Stimulated activated CD4-positive, alpha-beta T cell treated with anti-CD3 and anti-CD28 coated beads, TNF-alpha, amount 100 ng/mL, for 4 hours (primary cell): ENCODE data around the gene IL6R.

ENCODE experiments used
- DNase-seq, 3 experiments: peaks; one replicate each; pipeline ENCODE4 v3.0.0-alpha.2; 2020; ENCODE audit warnings: low read depth in 3 of 3

Gene IL6R

GRCh38 chr1:154425172-154425571, 20.0 kb downstream of the IL6R start:
- DNase-seq, result no peak

- DNase-seq, result no peak
Measured at GRCh38 chr1:154427173-154428139, 22.3 kb downstream of the IL6R start.

GRCh38 chr1:154429118-154429517, 24.0 kb downstream of the IL6R start:
- DNase-seq, result no peak

- no peak for DNase-seq
Measured at GRCh38 chr1:154429841-154430611, 24.9 kb downstream of the IL6R start.

GRCh38 chr1:154430903-154431302, 25.8 kb downstream of the IL6R start:
- no peak for DNase-seq

- DNase-seq, result no peak
Measured at GRCh38 chr1:154431586-154432373, 26.6 kb downstream of the IL6R start.

- DNase-seq, result peak in 2 of 3 experiments; percentile 34 to 47
Measured at GRCh38 chr1:154433161-154433764, 28.1 kb downstream of the IL6R start.

GRCh38 chr1:154434346-154435085, 29.4 kb downstream of the IL6R start:
- no peak for DNase-seq

- DNase-seq, result no peak
Measured at GRCh38 chr1:154435599-154436200, 30.6 kb downstream of the IL6R start.

GRCh38 chr1:154436433-154436832, 31.3 kb downstream of the IL6R start:
- DNase-seq, result no peak

GRCh38 chr1:154440036-154440804, 35.1 kb downstream of the IL6R start:
- DNase-seq, result no peak

GRCh38 chr1:154441241-154441888, 36.2 kb downstream of the IL6R start:
- no peak for DNase-seq

GRCh38 chr1:154442006-154442740, 37.0 kb downstream of the IL6R start:
- DNase-seq, result no peak

- DNase-seq, result no peak
Measured at GRCh38 chr1:154443274-154444013, 38.3 kb downstream of the IL6R start.

- no peak for DNase-seq
Measured at GRCh38 chr1:154445040-154445472, 39.9 kb downstream of the IL6R start.

- DNase-seq, result no peak
Measured at GRCh38 chr1:154446292-154446691, 41.1 kb downstream of the IL6R start.

GRCh38 chr1:154446789-154447188, 41.6 kb downstream of the IL6R start:
- no peak for DNase-seq
